GM20431 (cell line): Measurements from ENCODE around the gene LRRC8C.

ENCODE experiments used
- in situ Hi-C: fragments of 300-500 bp; cut with MseI, MboI; formaldehyde crosslinking; loops from one replicate; pipeline ENCODE4 v1.15.0; 2020; ENCODE audit warnings: low sequenced_read_pairs; ENCODE audit not compliant: unreplicated experiment

The LRRC8C gene

DNA sequence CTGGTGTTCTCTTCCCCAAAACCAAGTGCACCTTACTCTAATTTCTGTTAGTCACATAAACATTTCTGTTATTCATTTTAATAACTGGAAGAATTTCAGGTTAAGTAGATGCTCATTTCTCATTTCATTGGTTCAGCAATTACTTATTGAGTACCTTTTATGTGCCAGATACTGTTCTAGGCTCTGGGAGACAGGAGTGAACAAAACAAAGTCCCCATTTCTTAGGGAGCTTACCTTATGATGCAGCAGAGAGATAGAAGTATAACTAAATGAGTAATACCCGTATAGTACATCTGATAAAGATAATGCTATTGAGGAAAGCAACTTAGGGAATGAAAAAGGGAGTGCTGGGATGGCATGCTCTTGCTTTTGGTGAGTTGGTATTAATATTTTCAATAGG is 33.7 kb downstream of the LRRC8C start:
- in situ Hi-C loops = no loop called here

DNA sequence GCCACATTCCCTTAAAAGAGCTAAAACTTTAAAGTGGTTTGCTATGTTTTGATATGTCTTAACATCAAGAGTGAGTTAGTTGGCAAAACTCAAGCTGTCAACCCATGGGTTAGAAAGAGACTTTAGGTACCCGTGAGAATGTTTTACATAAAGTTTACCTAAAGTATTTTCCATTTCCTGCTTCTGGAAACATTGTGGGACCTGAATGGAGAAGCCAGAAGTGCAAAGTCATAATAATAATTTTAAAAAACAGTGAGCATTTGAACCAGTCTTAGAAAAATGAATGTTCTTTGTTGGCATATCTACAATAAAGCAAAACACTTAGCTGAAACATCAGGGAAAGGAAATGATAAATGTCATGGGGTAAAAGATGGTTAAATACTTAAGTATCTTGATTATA is 34.8 kb downstream of the LRRC8C start:
- in situ Hi-C loops = no loop called here

DNA sequence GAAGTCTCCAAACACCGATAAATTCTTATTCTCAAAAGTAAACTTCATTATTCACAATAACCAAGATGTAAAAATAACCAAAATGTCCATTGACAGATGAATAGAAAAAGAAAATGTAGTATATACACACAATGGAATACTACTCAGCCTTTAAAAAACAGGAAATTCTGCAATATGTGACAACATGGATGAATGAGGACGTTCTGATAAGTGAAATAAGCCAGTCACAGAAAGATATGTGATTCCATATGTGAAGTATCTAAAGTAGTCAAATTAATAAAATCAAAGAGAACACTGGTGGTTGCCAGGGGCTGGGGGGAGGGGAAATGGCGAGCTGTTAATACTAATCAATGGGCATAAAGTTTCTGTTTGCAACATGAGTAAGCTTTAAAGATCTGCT is 36.0 kb downstream of the LRRC8C start:
- in situ Hi-C loops = no loop called here

DNA sequence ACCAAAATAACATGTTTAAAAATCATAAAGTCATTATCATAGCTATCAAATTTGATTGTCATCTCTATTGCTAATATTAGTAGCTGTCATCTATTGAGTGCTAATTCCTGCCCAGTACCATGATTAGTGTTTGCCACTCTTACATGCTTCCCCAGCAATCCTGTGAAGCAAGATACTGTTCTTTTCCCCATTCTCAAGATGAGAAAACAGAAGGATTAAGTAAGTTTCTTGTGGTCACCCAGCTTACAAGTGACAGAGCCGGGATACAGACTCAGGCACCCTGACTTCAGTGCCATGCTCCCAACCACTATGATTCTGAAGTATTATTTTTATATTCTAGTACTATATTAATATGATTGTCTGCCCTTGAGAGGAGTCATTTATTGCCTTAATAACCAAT is 36.5 kb downstream of the LRRC8C start:
- in situ Hi-C loops = no loop called here

DNA sequence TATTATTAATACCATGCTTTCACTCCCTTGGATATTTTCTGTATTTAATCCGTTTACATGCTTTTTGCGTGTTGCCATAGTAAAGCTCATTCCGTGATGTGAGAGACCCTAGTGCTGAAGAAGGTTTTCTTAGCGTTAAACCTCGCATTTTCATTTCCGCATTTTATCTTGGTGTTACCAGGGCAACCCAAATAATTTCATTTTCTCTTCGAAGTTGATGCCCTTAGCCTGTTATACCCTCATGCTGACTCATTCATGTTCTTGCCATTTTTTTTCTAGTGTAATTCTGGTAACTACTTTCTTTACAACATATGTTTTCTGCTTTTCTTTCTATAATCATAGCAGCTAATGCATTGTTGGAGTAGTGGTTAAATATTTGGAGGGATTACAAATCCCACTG is 37.2 kb downstream of the LRRC8C start:
- in situ Hi-C loops = no loop called here

DNA sequence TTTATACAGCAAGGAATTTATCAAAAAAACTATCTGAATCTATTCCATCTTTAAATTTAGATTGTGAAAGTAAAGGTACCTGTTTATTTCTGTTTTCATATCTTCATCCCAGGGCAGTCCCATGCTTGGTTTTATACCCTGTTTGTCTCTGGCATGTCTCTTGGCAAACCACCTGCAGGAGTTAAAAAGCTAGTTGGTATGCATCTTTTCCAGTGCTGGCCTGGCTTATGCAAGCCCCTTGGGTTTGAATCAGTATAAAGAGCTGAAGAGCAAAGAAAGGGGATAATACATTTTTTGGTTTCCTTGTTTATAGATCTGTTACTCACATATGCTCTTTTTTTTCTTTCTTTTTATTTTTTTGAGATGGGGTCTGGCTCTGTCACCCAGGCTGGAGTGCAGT is 37.8 kb downstream of the LRRC8C start:
- in situ Hi-C loops = no loop called here

DNA sequence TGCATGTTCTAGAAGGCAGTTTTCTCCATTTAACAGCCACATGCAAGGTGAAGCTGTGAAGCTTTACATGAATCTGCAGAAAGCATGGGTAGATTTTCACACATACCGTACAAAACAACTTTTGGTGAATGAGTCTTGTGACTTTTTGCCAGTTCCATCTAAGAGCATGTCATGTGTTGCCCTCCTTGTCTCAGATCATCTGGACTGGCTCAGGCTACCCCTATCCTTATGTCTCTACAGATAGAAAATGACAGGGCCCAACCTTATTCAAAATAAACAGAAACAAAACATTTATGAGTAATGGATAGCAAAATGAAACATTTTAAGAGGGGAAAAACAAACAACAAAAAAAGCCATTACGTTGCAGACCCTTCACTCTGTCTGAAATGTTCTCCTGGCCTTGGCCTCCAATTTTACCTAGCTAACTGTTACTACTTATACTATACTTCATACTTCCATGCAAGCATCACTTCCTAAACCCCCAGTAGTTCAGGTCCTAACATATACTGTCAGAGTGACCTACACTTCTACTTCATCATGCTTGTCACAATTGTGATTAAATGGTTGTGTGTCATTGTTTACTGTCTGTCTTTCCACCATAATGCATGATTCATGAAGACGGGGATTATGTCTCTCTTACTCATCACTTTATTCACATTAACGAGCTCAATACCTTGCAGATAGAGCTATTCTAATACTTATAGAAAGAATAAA is 39.0 kb downstream of the LRRC8C start:
- in situ Hi-C loops = no loop called here

DNA sequence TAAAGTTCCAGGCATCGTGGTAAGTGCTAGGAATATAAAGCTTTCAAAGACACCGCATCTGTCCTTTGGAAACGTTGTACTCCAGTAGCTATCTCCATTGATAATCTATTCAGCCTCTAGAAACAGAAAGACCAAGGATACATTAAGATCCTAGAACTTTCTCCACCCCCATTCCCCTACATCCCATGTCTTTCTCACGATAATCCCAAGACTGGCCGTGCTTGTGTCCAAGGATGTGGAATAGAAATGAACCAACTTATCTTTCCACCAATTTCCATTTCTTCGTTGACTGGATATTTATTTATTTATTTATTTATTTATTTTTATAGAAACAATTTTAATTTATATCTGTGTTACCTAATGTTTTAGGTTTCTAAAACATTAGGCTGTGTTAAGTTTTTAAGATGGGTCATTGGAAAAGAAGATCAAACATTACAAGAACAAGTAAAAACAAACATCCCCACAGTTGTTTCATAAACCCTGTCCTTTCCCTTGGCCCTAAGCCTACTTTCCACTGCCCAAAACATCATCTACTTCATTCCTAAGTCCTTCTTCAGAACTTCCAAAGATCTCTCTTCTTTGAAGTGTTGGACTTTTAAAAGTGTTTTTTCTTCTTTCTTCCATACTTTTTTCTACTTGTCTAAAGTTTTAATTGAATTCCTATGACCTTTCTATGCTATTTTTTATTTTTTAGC is 39.7 kb downstream of the LRRC8C start:
- in situ Hi-C loops = no loop called here

DNA sequence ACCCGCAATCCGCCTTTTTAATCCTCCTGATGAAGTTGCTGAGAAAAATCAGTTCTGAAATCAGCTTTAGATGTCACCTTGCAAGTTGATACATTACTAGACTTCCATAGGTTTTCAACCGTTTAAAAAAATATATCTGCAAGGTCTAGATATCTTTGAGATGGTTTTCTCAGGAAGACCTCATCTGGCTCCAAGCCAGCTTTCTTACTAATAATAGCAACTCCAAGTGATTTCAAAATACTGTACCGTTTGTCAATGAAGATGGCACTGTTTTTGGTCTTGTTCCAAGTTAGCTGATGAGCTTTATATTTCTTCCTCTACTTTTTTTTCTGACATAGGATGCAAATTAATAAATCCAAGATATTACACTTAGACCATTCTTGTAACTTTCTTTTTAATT is 40.3 kb downstream of the LRRC8C start:
- in situ Hi-C loops = no loop called here

DNA sequence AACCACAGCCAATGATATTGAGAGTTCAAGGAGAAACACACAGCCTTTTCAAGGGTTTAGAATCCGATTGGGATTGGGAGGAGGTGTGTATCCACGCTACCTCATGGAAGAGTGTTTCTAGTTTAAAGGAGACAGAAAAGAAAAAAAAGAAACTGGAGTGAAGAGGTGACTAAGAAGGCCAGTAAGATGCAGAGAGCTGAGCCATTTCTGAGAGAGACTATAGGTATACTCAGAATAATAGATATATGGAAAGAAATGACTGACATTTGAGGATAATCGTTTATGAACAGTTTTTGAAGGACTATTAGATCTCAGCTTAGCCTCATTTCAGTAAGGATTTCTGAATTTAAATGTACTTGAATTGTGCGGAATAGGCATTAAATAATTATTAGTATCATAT is 42.8 kb downstream of the LRRC8C start:
- in situ Hi-C loops = no loop called here

DNA sequence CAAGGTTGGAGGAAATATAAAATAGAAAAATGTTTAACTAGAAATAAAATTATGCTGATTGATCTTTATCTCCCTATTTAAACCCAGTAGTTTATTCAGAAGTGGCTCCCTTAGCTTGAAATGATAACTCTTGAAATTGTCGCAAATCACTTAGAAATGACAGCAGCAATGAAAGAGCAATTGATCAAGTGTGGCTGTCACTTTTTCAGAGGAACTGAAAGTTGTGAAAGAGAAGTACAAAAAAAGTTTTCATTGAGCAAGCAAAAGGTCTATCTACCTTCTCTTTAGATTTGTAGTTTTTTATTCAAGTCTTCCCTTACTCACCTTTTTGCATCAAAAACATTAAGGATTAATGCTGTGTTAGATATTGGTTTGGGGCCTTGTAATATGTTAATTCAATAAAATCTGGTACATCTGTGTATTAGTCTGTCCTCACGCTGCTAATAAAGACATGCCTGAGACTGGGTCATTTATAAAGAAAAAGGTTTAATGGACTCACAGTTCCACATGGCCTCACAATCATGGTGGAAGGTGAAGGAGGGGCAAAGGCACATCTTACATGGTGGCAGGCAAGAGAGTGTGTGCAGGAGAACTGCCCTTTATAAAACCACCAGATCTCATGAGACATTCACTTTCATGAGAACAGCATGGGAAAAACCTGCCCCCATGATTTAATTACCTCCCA is 48.3 kb downstream of the LRRC8C start:
- in situ Hi-C loops = no loop called here

DNA sequence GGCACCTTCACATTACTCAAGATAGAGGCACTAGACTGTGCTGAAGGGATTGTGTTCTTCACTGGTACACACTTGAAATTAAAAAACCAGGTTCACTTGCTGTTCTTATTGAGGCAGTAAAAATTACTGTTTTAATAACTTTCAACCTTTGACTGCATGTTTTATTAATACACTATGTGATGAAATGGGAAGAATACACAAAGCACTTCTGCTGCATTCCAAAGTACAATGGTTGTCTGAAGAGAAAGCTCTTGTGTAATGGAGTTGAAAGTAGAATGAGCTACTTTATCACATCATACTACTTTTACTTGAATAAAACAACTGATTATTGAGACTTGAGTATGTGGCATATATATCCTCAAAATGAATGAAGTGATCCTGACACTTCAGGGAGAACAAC is 49.7 kb downstream of the LRRC8C start:
- in situ Hi-C loops = no loop called here

DNA sequence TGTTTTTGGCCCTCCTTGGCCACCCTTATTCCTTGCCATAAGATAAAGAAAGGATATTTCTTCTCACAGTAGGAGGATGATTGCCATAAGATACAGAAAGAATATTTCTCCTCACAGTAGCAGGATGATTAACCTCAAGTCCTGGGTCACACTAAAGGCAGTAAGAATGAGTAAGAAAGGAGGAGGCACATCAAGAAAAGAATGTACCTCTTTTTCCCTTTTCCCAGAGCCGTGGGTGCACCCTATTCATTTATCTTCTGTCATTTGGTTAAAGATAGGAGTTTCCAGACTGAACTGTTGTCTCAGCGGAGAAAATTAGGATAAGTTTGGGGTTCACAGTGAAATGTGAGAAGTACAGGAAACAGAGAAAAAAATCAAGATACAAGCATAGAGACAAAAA is 52.5 kb downstream of the LRRC8C start:
- in situ Hi-C loops = no loop called here

DNA sequence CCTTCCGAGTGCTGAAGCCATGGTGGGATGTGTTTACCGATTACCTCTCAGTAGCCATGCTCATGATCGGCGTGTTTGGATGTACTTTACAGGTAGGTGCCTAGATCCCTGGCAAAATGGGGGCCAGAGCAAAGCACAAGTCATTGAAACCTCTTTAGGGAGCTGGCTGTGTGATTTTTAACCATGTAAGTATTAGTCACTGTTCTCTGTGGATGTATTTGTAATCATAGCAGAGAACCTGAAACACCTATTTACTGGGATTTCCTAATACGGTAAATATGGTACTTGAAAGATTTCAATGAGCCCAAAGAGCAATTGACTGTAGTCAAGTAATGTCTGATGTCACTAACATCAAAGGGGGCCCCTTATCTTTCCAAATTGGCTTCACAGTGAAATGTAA is 53.6 kb downstream of the LRRC8C start:
- in situ Hi-C loops = no loop called here

DNA sequence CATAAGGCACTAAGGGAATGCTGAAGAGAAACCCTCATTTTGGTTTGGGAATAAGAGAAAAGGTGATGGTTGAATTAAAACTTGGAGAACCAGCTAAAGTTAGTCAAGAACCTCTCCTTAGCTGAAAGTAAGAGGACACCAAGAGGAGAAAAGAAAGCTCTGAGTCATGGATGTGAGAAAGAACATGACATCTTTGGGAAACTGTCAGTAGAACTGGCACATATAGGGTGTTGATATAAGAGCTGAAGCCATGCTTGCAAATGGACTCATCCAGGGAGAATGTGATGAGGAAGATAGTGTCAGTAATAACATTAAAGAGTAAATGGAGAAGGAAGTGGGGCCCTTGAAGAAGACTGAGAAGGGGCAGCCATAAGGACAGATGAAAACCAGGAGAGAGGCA is 54.3 kb downstream of the LRRC8C start:
- in situ Hi-C loops = no loop called here

DNA sequence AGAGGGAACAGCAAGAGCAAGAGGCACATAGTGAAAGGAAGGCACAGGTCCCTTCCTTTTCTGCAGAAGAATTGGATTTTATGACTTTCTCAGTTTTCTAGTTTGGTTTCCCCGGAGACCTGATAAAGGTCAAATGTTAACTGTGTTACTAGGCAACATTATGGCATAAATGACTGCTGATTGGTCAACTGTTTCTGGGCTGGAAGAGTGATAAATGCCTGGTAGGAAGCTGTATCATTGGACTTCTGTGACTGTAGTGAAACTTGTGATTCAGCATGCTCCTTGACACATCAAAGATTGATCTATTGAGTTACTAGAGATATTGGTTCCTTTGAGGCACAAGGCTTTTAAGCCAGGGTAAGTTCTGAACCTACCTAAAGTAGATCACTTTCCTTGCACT is 55.7 kb downstream of the LRRC8C start:
- in situ Hi-C loops = no loop called here

DNA sequence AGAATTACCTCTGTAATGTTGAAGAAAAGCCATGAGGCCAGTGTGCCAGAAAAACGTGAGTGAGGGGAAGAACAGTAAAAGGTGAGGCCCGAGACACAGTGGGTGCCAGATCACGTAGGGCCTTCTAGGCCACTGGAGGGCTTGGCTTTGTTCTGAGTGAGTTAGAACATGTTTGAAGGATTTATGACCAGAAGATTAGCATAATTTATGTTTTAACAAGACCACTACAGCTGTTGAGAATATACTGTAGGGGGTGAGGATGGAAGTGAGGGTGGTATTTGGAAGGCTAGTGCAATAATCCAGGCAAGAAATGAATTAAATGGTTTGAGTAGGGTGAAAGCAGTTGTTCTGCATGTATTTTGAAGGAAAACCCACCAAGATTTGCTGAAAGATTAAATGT is 56.3 kb downstream of the LRRC8C start:
- in situ Hi-C loops = no loop called here

DNA sequence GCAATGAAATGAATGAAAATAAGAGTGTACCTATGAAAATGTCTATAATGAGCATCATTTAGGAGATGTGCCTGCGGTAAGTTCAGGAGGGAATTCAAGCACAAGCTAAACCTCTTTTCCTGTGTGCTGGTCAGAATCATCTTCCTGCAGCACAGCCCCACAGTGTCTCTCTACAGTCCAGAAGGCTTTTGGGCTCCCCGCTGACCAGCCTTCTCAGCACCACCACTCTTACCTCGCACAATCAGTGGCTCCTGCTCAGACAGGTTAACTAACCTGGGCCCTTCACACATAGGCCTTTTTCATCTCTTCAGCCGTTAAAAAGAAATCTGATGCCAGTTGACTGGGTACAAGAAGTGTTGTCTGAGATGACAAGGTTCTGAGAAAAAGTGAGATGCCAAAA is 57.7 kb downstream of the LRRC8C start:
- in situ Hi-C loops = no loop called here

DNA sequence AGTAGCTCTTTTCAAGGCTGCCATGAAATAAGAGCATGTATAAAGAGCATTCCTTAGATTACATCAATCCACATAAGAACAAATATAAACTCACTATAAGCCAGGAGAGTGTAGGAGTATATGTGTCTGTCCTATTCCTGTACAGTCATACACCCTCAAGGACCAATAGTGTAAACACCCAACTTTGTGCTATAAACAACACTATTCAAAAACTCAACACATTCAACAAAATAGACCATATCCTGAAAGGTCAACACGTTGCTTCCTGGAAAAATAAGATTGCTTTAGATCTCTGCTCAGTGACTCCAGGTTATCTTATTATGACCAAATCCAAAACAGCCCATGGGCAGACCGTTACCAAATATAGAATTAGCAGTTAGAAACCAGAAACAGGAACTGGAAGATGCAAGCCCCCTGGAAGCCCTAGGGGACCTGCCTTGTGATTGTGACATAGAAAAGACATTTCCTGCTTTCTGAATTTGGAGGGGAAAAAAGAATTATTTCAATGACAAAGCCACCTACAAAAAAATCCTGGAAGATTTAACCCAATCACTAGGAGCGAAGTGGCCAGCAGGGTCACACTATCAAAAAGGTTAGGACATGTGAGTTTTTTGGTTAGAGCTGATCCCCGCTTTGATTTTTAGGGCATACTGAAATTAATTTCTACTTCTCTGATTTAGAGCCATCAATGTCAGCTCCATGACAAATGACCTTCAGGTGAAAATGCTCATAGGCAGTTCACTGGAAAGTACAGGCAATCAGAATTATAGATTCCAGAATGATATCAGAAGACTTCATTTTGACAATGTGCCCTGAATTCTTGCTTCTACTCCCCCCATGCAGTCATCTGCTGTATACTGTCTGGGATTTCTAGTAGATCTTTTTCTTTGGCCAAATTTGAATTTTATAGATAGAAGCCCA is 59.9 kb downstream of the LRRC8C start:
- in situ Hi-C loops = no loop called here

DNA sequence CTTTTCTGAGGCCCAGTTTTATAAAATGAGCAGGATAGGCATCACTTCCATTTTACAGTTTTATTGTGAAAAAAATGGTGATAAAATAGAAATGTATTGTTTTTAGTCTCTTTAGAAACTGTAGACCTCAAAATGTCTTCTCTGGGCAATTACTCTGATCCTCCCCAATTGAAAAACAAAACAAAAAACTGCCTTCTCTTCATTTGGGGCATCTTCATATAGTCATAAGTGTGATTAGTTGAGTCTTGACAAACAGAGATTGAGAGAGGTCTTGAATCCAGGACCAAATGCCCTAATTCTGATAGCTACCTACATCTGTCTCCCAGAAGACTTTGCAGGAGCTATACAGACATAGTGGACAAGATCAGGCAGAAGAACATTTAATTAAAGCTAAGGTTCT is 62.9 kb downstream of the LRRC8C start:
- in situ Hi-C loops = no loop called here
